H9 (cell line): ENCODE data around the gene LCP1. TPM values are rescaled to one million over a fixed set of nuclear protein-coding genes. Genes with fewer than 3 reads are reported as not detected.

Source experiments
- DNase-seq: peaks from one replicate; pipeline ENCODE4 v3.0.0-alpha.2; 2017
- H2AFZ ChIP-seq: one replicate; pipeline ENCODE4 v1.6.1; 2013; ENCODE audit warnings: mild to moderate bottlenecking, low read length, control low read depth, moderate library complexity
- H2AK5ac ChIP-seq: 2 replicates; pipeline ENCODE4 v1.6.1; 2013; ENCODE audit warnings: low read length, control low read depth, mixed read lengths; ENCODE audit not compliant: insufficient read length
- H2BK120ac ChIP-seq: one replicate; pipeline ENCODE4 v1.6.1; 2013; ENCODE audit warnings: low read depth, mild to moderate bottlenecking, low read length, control low read depth, inconsistent platforms; ENCODE audit not compliant: poor library complexity, severe bottlenecking
- H2BK12ac ChIP-seq: 2 replicates; pipeline ENCODE4 v1.6.1; 2013; ENCODE audit warnings: low read length, control low read depth, mixed read lengths, low read depth; ENCODE audit not compliant: insufficient read length
- H2BK15ac ChIP-seq: 2 replicates; pipeline ENCODE4 v1.6.1; 2013; ENCODE audit warnings: low read depth, low read length, control low read depth
- H2BK20ac ChIP-seq: one replicate; pipeline ENCODE4 v1.6.1; 2013; ENCODE audit warnings: low read depth, mild to moderate bottlenecking, low read length, control low read depth, inconsistent platforms; ENCODE audit not compliant: poor library complexity, severe bottlenecking
- H2BK5ac ChIP-seq: 2 replicates; pipeline ENCODE4 v1.6.1; 2013; ENCODE audit warnings: low read length, control low read depth, mixed read lengths; ENCODE audit not compliant: insufficient read length
- H3K14ac ChIP-seq: 2 replicates; pipeline ENCODE4 v1.6.1; 2013; ENCODE audit warnings: low read length, control low read depth; ENCODE audit not compliant: insufficient read depth
- H3K18ac ChIP-seq: 2 replicates; pipeline ENCODE4 v1.6.1; 2013; ENCODE audit warnings: low read depth, mild to moderate bottlenecking, mixed read lengths, low read length, control low read depth; ENCODE audit not compliant: insufficient read length
- H3K23ac ChIP-seq: 2 replicates; pipeline ENCODE4 v1.6.1; 2013; ENCODE audit warnings: low read length, control low read depth, mixed read lengths, low read depth; ENCODE audit not compliant: insufficient read length
- H3K23me2 ChIP-seq: 2 replicates; pipeline ENCODE4 v1.6.1; 2013; ENCODE audit warnings: low read depth, mild to moderate bottlenecking, mixed read lengths, low read length, control low read depth; ENCODE audit not compliant: insufficient read length, poor library complexity, severe bottlenecking
- H3K27ac ChIP-seq: 2 replicates; pipeline ENCODE4 v1.5.1; 2013; ENCODE audit warnings: low read length, control low read depth, mixed read lengths, low read depth; ENCODE audit not compliant: insufficient read length
- H3K27me3 ChIP-seq: 2 replicates; pipeline ENCODE4 v1.6.1; 2013; ENCODE audit warnings: low read length, control low read depth, inconsistent platforms; ENCODE audit not compliant: insufficient read depth
- H3K4ac ChIP-seq: 2 replicates; pipeline ENCODE4 v1.6.1; 2013; ENCODE audit warnings: low read depth, mild to moderate bottlenecking, control low read depth, inconsistent platforms, low read length, moderate library complexity
- H3K4me1 ChIP-seq: 2 replicates; pipeline ENCODE4 v1.6.1; 2013; ENCODE audit warnings: low read length, control low read depth, inconsistent platforms; ENCODE audit not compliant: insufficient read depth
- H3K4me2 ChIP-seq: 2 replicates; pipeline ENCODE4 v1.6.1; 2013; ENCODE audit warnings: low read length, control low read depth, mixed read lengths; ENCODE audit not compliant: insufficient read length, insufficient read depth
- H3K56ac ChIP-seq: 2 replicates; pipeline ENCODE4 v1.6.1; 2013; ENCODE audit warnings: low read depth, mild to moderate bottlenecking, mixed read lengths, low read length, control low read depth; ENCODE audit not compliant: insufficient read length
- H3K79me1 ChIP-seq: 2 replicates; pipeline ENCODE4 v1.6.1; 2013; ENCODE audit warnings: low read depth, mild to moderate bottlenecking, moderate library complexity, low read length, control low read depth, inconsistent platforms; ENCODE audit not compliant: insufficient read depth, poor library complexity, severe bottlenecking
- H3K79me2 ChIP-seq: 2 replicates; pipeline ENCODE4 v1.6.1; 2013; ENCODE audit warnings: low read length, control low read depth, inconsistent platforms; ENCODE audit not compliant: insufficient read depth
- H3K9ac ChIP-seq: 2 replicates; pipeline ENCODE4 v1.6.1; 2013; ENCODE audit warnings: low read length, control low read depth, mixed read lengths; ENCODE audit not compliant: insufficient read length; ENCODE audit errors: extremely low read depth
- H3K9me3 ChIP-seq: one replicate; pipeline ENCODE4 v1.6.1; 2013; ENCODE audit warnings: low read depth, low read length, inconsistent platforms; ENCODE audit not compliant: control insufficient read depth
- H3T11ph ChIP-seq: one replicate; pipeline ENCODE4 v1.6.1; 2013; ENCODE audit warnings: mild to moderate bottlenecking, low read length, control low read depth, inconsistent platforms
- H4K20me1 ChIP-seq: one replicate; pipeline ENCODE4 v1.6.1; 2013; ENCODE audit not compliant: control insufficient read depth, insufficient read length, insufficient read depth
- H4K5ac ChIP-seq: 2 replicates; pipeline ENCODE4 v1.6.1; 2013; ENCODE audit warnings: low read depth, mild to moderate bottlenecking, mixed read lengths, low read length, control low read depth; ENCODE audit not compliant: insufficient read length
- H4K8ac ChIP-seq: replicated peaks from 2 replicates; pipeline ENCODE4 v1.6.1; 2013; ENCODE audit warnings: low read length, control low read depth, mixed read lengths, low read depth; ENCODE audit not compliant: insufficient read length
- H4K91ac ChIP-seq: 2 replicates; pipeline ENCODE4 v1.6.1; 2013; ENCODE audit warnings: low read depth, mild to moderate bottlenecking, moderate library complexity, mixed read lengths, low read length, control low read depth; ENCODE audit not compliant: insufficient read length
- H3K27ac Mint-ChIP-seq, 3 experiments: 2 replicates in 2 of 3; 3 replicates in 1 of 3; pipeline ENCODE4 v1.8.0; 2020 to 2021; ENCODE audit warnings: mixed read lengths in 3 of 3, mild to moderate bottlenecking in 1 of 3, moderate library complexity in 1 of 3
- H3K27me3 Mint-ChIP-seq: 2 replicates; pipeline ENCODE4 v1.8.0; 2021; ENCODE audit warnings: low read depth, mild to moderate bottlenecking, moderate library complexity, mixed read lengths
- H3K36me3 Mint-ChIP-seq, 3 experiments: 2 replicates in 2 of 3; 3 replicates in 1 of 3; pipeline ENCODE4 v1.8.0; 2020 to 2021; ENCODE audit warnings: low read depth in 3 of 3, mixed read lengths in 3 of 3; ENCODE audit not compliant: insufficient read depth in 1 of 3
- H3K4me1 Mint-ChIP-seq, 2 experiments: 2 replicates each; pipeline ENCODE4 v1.8.0; 2020; ENCODE audit warnings: mixed read lengths in 2 of 2
- H3K4me3 Mint-ChIP-seq, 2 experiments: 2 replicates in 1 of 2; 3 replicates in 1 of 2; pipeline ENCODE4 v1.8.0; 2020 to 2021; ENCODE audit warnings: mild to moderate bottlenecking in 2 of 2, mixed read lengths in 2 of 2, moderate library complexity in 1 of 2
- H3K9me3 Mint-ChIP-seq, 2 experiments: 2 replicates in 1 of 2; 3 replicates in 1 of 2; pipeline ENCODE4 v1.8.0; 2020; ENCODE audit warnings: mild to moderate bottlenecking in 2 of 2, mixed read lengths in 2 of 2, moderate library complexity in 1 of 2
- whole genome bisulfite sequencing: extraction: QIAGEN DNeasy Blood & Tissue Kit; methylation state at CpG from one replicate; pipeline ENCODE4 v1.1.7; 2013; ENCODE audit warnings: missing lambda C conversion rate, low lambda C conversion rate, mixed read lengths; ENCODE audit not compliant: insufficient read length; ENCODE audit errors: extremely low coverage; 5-methylcytosine and 5-hydroxymethylcytosine counted together
- total RNA-seq: library from RNA; stranded (reverse); gene quantifications from 2 replicates; pipeline ENCODE4 v1.2.1, GENCODE V29; 2021
- TF ChIP-seq, protein P1 (sequence below): fragments of 200-600 bp; sonication (generic); conservative IDR thresholded peaks from 3 replicates; pipeline ENCODE4 v1.8.0; 2021; ENCODE audit warnings: antibody characterized with exemption, mild to moderate bottlenecking

The LCP1 gene
- total RNA-seq, 1 experiment from 2014 or later: 0.81 TPM

DNA sequence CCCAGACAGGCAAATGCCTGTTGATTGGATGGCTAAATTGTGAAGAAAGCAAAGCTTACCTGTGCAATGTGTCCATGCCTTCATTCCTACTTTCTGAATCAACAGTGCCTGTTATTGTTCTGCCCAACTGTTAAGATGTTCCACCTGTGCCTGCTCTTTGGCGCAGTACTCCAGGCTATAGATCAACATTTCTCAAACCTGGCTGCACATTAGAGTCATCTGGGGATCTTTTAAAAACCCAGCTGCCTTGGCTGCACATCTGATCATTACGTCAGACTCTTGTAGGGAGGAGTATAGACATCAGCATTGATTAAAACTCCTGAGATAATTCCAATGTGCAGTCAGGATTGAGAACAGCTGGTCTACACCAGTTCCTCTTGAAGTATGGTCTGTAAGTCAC is 60.9 kb downstream of the LCP1 start:
- no peaks in the 10 kb centered on the region for H3K23me2 ChIP-seq
- DNase-seq: no peak
- TF ChIP-seq, protein P1, sequence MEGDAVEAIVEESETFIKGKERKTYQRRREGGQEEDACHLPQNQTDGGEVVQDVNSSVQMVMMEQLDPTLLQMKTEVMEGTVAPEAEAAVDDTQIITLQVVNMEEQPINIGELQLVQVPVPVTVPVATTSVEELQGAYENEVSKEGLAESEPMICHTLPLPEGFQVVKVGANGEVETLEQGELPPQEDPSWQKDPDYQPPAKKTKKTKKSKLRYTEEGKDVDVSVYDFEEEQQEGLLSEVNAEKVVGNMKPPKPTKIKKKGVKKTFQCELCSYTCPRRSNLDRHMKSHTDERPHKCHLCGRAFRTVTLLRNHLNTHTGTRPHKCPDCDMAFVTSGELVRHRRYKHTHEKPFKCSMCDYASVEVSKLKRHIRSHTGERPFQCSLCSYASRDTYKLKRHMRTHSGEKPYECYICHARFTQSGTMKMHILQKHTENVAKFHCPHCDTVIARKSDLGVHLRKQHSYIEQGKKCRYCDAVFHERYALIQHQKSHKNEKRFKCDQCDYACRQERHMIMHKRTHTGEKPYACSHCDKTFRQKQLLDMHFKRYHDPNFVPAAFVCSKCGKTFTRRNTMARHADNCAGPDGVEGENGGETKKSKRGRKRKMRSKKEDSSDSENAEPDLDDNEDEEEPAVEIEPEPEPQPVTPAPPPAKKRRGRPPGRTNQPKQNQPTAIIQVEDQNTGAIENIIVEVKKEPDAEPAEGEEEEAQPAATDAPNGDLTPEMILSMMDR: no peak
- H4K20me1 ChIP-seq: no peaks in the 10 kb centered on the region
- H3K27me3 Mint-ChIP-seq: no peaks in the 10 kb centered on the region
- H3K4ac ChIP-seq: no peak overlapping the region
- peaks cover 10 to 11% of the 10 kb centered on the region in 2 experiments for H3K4me1 Mint-ChIP-seq
- H3K14ac ChIP-seq: no peak overlapping the region
- no peak overlapping the region for H4K5ac ChIP-seq
- no peak overlapping the region for H3K18ac ChIP-seq
- no peak overlapping the region for H2BK120ac ChIP-seq
- H4K8ac ChIP-seq: no peak overlapping the region
- H3K27ac Mint-ChIP-seq: no peak overlapping the region
- no peak overlapping the region for H2BK15ac ChIP-seq
- H2BK20ac ChIP-seq: no peak overlapping the region
- no peaks in the 10 kb centered on the region; a peak in 1 of 7 replicates for H3K36me3 Mint-ChIP-seq
- no peak overlapping the region for H4K91ac ChIP-seq
- H2AK5ac ChIP-seq: no peak overlapping the region
- H3K27ac ChIP-seq: no peak overlapping the region
- WGBS: no CpG with 5 or more reads among the region's 2 CpGs
- H3K79me1 ChIP-seq: no peaks in the 10 kb centered on the region
- no peaks in the 10 kb centered on the region for H3K79me2 ChIP-seq
- H2AFZ ChIP-seq: no peak overlapping the region
- H3K4me3 Mint-ChIP-seq: no peak overlapping the region
- no peak overlapping the region for H3K9ac ChIP-seq
- H3K9me3 Mint-ChIP-seq: no peaks in the 10 kb centered on the region
- peaks cover 3% of the 10 kb centered on the region; the same call in 1 of the 2 replicates for H3K4me1 ChIP-seq
- H2BK5ac ChIP-seq: no peak overlapping the region
- no peak overlapping the region for H3K23ac ChIP-seq
- no peak overlapping the region for H3K56ac ChIP-seq
- H3T11ph ChIP-seq: no peak overlapping the region
- no peak overlapping the region for H3K4me2 ChIP-seq
- no peaks in the 10 kb centered on the region for H3K27me3 ChIP-seq
- H2BK12ac ChIP-seq: no peak overlapping the region
- H3K9me3 ChIP-seq: no peaks in the 10 kb centered on the region
